GM19043 (cell line): ENCODE data around the gene SAMD7.

Experiments used
- ATAC-seq: cut with Tn5 transposase; IDR thresholded peaks from one replicate; pipeline ENCODE4 v1.9.1; 2021; ENCODE audit warnings: low read depth; ENCODE audit not compliant: unreplicated experiment

Gene SAMD7

DNA sequence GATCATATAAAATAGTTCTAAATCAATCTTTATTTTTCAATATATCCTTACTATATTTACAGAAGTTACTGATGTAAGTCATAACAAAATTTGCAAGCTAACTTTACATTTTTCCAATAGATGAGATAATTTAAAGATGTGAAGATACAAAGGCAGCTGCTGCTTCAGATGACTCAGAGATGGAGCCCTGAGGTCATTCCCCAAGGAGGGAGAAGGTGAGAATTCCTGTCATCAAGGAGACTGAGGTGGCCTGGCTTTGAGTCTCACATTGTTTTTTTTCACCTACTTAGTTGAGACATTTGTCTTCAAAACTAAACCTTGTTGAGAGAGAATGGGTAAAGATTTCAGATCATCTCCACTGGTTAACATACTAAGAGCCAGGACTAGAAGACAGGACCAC lies 3.9 kb upstream of the SAMD7 start:
- no peak for ATAC-seq

DNA sequence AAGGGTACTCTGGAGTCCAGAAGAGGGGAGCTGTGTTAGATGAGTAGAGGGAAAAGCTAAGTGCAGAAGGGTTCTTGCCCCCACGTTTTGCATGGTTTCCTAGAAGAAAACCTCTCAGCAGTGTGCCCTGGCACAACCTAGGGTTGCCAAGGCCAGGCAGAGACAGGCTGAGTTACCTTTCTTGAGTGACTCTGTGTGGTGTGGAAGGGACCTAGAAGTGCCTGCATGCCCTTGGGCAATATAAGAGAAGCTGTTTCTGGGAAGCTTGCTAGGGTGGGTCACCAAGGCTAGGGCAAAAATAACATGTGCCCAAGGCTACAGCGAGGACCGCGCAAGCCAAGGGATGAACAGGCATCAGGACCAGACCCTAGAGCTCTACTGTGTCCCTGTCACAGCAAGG lies 3.4 kb upstream of the SAMD7 start:
- no peak for ATAC-seq

- ATAC-seq = no peak
These were observed 2.0 kb downstream of the SAMD7 start for GRCh38 chr3:169913323-169913722.

- ATAC-seq = no peak
These were observed 2.9 kb downstream of the SAMD7 start for GRCh38 chr3:169914321-169914720.

- no peak for ATAC-seq
These were observed 11.8 kb downstream of the SAMD7 start for GRCh38 chr3:169923189-169923588.

- no peak for ATAC-seq
These were observed 12.5 kb downstream of the SAMD7 start for GRCh38 chr3:169923831-169924230.

DNA sequence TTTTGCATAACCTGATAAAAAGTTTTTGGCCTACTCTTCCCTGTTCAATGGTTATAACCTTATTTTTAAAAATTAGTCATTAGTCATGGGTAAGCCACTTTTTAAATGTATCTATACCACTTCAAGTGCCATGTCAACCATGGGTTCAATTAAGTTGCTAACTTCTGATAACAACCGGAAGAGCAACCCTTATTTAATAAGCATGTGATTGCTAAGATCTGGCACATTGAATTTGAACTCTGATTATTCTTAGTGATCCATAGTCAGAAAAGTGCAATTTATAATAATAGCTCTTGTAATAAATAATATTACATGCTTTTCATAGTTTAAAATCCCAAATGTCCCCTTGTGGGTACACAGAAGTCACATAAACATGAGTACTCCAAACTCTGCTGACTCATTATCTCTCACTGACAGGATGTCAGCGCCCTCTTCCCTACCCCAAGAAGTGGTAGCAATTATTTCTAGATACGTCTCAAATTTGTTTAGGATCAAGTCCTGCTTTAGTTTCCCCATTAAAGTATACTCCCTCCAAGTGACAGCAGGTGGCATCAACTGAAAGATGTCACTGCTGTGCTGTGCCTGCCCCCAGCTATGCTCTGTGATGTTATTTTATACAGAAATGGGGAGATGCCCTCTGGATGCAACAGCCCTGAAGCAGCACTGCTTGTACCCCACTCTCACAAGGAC lies 18.6 kb downstream of the SAMD7 start:
- peak; percentile 27 for ATAC-seq

- no peak for ATAC-seq
These were observed 19.5 kb downstream of the SAMD7 start for GRCh38 chr3:169930843-169931242.

- ATAC-seq = peak; percentile 88
These were observed 20.6 kb downstream of the SAMD7 start for GRCh38 chr3:169931747-169932520.

- no peak for ATAC-seq
These were observed 27.9 kb downstream of the SAMD7 start for GRCh38 chr3:169939320-169939719.

- ATAC-seq = no peak
These were observed 28.4 kb downstream of the SAMD7 start for GRCh38 chr3:169939751-169940150.

DNA sequence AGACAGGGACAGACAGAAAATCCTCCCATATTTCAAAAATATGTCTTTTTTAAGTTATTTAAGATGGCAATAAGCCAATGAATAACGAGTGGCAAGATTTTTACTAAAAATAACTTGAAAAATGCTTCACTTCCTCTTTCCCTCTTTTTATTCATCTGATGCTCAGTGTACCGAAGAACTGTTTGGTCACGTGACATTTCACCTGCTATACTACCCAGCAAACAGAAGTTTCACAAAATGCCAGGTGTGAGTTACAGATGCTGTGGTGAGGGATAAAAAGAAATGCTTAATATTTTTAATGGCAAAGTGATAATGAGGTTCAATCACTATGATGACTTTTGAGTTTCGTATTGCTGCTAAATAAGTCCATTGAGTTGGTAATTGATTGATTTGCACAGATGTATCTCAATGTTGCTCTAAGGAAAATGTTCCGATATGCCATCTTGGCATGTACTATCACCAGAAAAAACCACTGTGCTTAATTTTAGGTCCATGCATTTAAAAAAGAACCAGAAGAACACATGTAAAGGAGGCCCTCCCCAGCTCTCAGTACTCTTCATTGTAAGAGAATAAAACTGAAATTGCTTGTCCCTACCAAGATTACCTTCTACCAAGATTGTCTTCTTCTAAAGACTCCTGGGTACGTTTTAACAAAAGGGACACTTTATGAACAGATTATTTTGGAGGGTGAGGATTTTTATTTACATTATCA lies 29.3 kb downstream of the SAMD7 start:
- peak; percentile 66 for ATAC-seq

DNA sequence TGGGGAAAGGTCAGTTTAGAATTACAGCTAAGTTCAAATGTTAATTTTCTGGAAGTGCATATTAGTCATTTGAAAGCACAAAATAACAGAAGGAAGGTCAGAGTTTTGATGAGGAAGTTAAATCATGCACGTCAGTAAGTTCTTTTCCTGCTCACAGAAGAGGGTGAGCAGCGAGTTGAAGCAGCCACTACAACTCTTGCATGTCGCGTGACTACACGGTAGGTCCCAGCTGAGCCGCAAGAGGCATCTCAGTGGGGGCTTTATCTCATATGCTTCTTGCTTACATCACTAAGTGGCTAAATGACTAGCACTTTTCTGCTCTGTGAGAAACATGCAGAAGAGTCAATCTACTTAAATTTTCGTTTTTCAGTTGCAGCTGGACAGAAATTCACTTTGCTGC lies 33.9 kb downstream of the SAMD7 start:
- peak; percentile 82 for ATAC-seq

GRCh38 chr3:169946336-169946735 lies 35.0 kb downstream of the SAMD7 start:
- ATAC-seq = no peak

- ATAC-seq = no peak
These were observed 37.4 kb downstream of the SAMD7 start for GRCh38 chr3:169948559-169949448.

DNA sequence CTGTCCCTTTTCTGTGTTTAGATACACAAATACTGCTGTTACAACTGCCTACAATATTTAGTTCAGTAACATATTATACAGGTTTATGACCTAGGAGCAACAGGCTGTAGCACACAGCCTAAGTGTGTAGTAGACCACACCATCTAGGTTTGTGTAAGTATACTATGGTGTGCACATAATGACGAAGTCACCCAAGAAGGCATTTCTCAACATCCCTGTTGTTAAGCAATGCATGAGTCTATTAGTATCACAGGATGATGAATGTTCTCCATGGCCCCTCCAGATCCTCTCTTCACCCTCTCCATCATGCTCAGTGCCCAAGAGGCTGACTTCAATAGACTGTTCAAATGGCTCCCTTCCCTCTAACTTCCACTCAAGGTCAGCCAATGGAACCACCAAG lies 40.7 kb downstream of the SAMD7 start:
- ATAC-seq = no peak

DNA sequence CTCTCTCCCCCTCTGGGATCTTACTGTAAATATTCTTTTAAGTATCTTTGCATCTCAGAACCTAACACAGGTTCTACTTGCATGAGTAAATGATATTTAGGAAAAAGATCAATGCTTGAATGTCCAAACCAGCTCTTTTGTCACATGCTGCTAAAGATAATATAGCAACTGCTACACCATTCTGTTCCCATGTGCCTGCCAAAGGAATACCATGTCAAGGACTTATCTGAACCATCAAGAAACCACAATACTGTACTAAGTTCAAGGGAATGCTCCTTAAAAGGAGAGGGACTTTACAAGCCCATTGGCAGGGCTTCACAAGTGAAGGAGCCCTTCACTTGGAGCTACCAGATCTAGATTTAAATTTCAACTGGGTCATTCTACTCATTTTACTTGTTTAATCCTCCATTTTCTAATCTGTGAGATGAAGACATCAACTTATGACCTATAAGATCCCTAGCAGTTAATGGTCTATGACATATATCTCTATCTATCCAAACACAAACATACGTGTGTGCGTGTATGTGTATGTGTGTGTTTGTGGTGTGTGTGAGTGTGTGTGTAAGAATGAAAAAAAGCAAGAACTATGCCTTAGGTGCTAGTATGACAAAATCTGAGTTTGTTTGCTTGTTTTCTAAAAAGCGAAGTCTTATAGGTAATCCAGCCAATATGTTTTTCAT lies 42.2 kb downstream of the SAMD7 start:
- ATAC-seq = peak; percentile 16

DNA sequence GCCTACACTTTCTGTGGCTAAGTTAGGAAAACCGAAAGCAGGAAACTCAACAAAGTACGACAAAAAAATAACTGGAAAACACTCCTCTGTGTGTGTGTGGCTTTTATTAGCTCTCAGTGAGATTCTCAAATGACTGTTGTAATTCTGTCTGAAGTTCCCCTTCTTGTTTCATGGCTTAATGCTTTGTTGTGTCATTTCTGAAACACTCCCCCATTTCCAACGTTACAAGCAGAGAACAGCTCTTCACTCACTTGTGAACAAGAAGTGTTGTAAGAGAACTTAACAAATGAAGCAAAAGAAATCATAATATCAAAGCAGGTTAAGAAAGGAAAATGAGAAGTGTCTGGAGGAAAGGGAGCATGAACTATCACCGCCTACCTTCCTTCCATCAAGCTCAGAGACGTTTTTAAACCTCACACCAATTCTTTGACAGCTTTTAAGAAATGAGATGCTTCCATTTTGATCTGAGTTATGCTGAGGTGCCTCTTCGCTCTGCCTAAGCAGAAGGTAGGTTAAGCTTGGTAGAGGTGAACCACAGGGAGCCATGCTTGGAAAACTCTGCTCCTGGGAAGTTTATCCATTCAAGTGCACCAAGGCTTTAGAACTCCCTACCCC lies 42.9 kb downstream of the SAMD7 start:
- ATAC-seq = peak; percentile 73

DNA sequence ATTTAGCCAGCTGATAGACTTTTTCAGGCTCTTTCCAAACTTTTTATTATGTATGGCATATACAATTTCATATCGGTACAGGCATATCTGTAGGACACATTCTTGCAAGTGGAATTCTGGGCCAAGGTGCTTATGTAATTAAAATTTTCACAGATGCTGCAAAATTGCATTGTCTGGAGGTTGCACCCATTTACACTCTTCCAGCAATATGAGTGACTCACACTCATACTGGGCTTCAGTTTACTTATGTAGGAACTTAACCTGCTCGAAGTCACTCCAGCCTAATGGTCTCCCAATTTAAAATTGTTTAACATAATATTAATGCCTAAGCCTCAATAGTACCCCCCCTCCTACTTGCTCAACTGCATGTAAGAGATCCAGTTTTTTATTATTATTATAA lies 44.0 kb downstream of the SAMD7 start:
- ATAC-seq = no peak

- no peak for ATAC-seq
These were observed 52.8 kb downstream of the SAMD7 start for GRCh38 chr3:169964176-169964575.
